Trophoblast cell (in vitro differentiated cells and primary cell): Measurements from ENCODE around the gene CDC42SE2.
"Not testable (repeated sequence)": the region's sequence is repeated elsewhere in the genome, so short reads cannot be mapped to it uniquely, and the experiment has no call there.

Experiments
- DNase-seq, 2 donors: peaks; one replicate each; pipeline ENCODE4 v3.0.0-alpha.2; 2016
- H2AFZ ChIP-seq: 2 replicates; pipeline ENCODE4 v1.6.1; 2013; ENCODE audit warnings: low read length, moderate library complexity, mild to moderate bottlenecking; ENCODE audit not compliant: insufficient read depth, poor library complexity
- H2AK5ac ChIP-seq: 2 replicates; pipeline ENCODE4 v1.6.1; 2013; ENCODE audit warnings: mild to moderate bottlenecking, low read length
- H2BK120ac ChIP-seq: 2 replicates; pipeline ENCODE4 v1.6.1; 2013; ENCODE audit warnings: low read length, mild to moderate bottlenecking, moderate library complexity; ENCODE audit not compliant: insufficient read depth, poor library complexity
- H2BK12ac ChIP-seq: 2 replicates; pipeline ENCODE4 v1.6.1; 2013; ENCODE audit warnings: mild to moderate bottlenecking, low read length, moderate library complexity
- H2BK5ac ChIP-seq: 2 replicates; pipeline ENCODE4 v1.6.1; 2013; ENCODE audit warnings: low read length, low read depth, moderate library complexity, mild to moderate bottlenecking; ENCODE audit not compliant: poor library complexity
- H3K14ac ChIP-seq: 2 replicates; pipeline ENCODE4 v1.6.1; 2013; ENCODE audit warnings: mild to moderate bottlenecking, low read length
- H3K18ac ChIP-seq: 2 replicates; pipeline ENCODE4 v1.6.1; 2013; ENCODE audit warnings: mild to moderate bottlenecking, low read length
- H3K23ac ChIP-seq: 2 replicates; pipeline ENCODE4 v1.6.1; 2013; ENCODE audit warnings: low read length
- H3K27ac ChIP-seq: 2 replicates; pipeline ENCODE4 v1.5.1; 2013; ENCODE audit warnings: low read depth, mild to moderate bottlenecking, inconsistent platforms, low read length, moderate library complexity
- H3K27me3 ChIP-seq: 2 replicates; pipeline ENCODE4 v1.6.1; 2013; ENCODE audit warnings: inconsistent platforms, mild to moderate bottlenecking, low read length, moderate library complexity; ENCODE audit not compliant: insufficient read depth
- H3K36me3 ChIP-seq, 2 experiments: 1 replicate in 1 of 2; 2 replicates in 1 of 2; pipeline ENCODE4 v1.6.1; 2013; ENCODE audit warnings: low read length in 2 of 2, mild to moderate bottlenecking in 2 of 2, moderate library complexity in 1 of 2; ENCODE audit not compliant: insufficient read depth in 2 of 2, control insufficient read depth in 1 of 2
- H3K4ac ChIP-seq: 2 replicates; pipeline ENCODE4 v1.6.1; 2013; ENCODE audit warnings: low read depth, mild to moderate bottlenecking, low read length, moderate library complexity
- H3K4me1 ChIP-seq, 2 experiments: 1 replicate in 1 of 2; 2 replicates in 1 of 2; pipeline ENCODE4 v1.6.1; 2013; ENCODE audit warnings: low read length in 2 of 2, mild to moderate bottlenecking in 2 of 2, moderate library complexity in 1 of 2; ENCODE audit not compliant: insufficient read depth in 2 of 2, control insufficient read depth in 1 of 2
- H3K4me2 ChIP-seq: 2 replicates; pipeline ENCODE4 v1.6.1; 2013; ENCODE audit warnings: inconsistent platforms, mild to moderate bottlenecking, low read length, moderate library complexity
- H3K4me3 ChIP-seq: 2 replicates; pipeline ENCODE4 v1.5.1; 2013; ENCODE audit warnings: mild to moderate bottlenecking, low read depth, low read length, inconsistent platforms
- H3K79me1 ChIP-seq: one replicate; pipeline ENCODE4 v1.6.1; 2013; ENCODE audit warnings: low read length
- H3K79me2 ChIP-seq: 2 replicates; pipeline ENCODE4 v1.6.1; 2013; ENCODE audit warnings: low read length, mild to moderate bottlenecking; ENCODE audit not compliant: control insufficient read depth, insufficient read depth, poor library complexity
- H3K9ac ChIP-seq: 2 replicates; pipeline ENCODE4 v1.6.1; 2013; ENCODE audit warnings: mild to moderate bottlenecking, low read length
- H3K9me3 ChIP-seq: 2 replicates; pipeline ENCODE4 v1.6.1; 2013; ENCODE audit warnings: low read depth, mild to moderate bottlenecking, control low read depth, inconsistent platforms, low read length; ENCODE audit not compliant: insufficient read depth
- H4K12ac ChIP-seq: 2 replicates; pipeline ENCODE4 v1.6.1; 2013; ENCODE audit warnings: low read depth, mild to moderate bottlenecking, low read length, moderate library complexity
- H4K8ac ChIP-seq: 2 replicates; pipeline ENCODE4 v1.6.1; 2013; ENCODE audit warnings: low read depth, mild to moderate bottlenecking, low read length, moderate library complexity
- H4K91ac ChIP-seq: one replicate; pipeline ENCODE4 v1.6.1; 2013; ENCODE audit warnings: low read depth, mild to moderate bottlenecking, low read length, moderate library complexity
- WGBS: extraction: QIAGEN DNeasy Blood & Tissue Kit; methylation state at CpG from one replicate; pipeline ENCODE4 v1.1.7; 2013; ENCODE audit warnings: missing lambda C conversion rate; ENCODE audit not compliant: insufficient read length, insufficient coverage; ENCODE audit errors: extremely low coverage; 5-methylcytosine and 5-hydroxymethylcytosine counted together

The CDC42SE2 gene

DNA sequence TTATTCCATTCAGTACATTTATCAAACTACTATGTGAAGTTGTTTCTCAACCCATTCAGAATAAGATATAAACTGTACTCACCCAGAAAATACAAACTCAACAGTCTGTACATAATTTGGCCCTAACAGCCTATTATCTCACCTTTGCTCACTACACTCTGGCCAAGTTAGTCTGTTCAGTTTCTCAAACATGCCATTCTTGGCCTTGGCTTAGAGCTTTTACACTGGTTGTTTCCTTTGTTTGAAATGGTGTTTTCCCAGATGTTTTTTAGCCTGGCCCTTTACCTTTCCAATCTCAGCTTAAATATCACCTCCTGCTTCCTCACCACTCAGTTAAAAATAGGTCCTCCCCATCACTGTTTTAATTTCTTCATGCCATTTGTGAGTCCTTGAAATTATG is 13.6 kb downstream of the CDC42SE2 start:
- H2BK5ac ChIP-seq: no peak overlapping the region
- H4K12ac ChIP-seq: no peak overlapping the region
- no peak for DNase-seq
- H2BK120ac ChIP-seq: no peak overlapping the region
- H3K23ac ChIP-seq: no peak overlapping the region
- H2AFZ ChIP-seq: no peak overlapping the region
- H3K4me3 ChIP-seq: no peak overlapping the region
- H3K27me3 ChIP-seq: no peaks in the 10 kb centered on the region
- H3K4me1 ChIP-seq: peaks cover 3% of the 10 kb centered on the region in 2 experiments
- H3K36me3 ChIP-seq: no peaks in the 10 kb centered on the region
- no peak overlapping the region for H4K91ac ChIP-seq
- H2AK5ac ChIP-seq: no peak overlapping the region
- H3K4ac ChIP-seq: no peak overlapping the region
- H3K9me3 ChIP-seq: no peaks in the 10 kb centered on the region
- no peak overlapping the region for H3K27ac ChIP-seq
- H3K4me2 ChIP-seq: no peak overlapping the region
- no peak overlapping the region for H2BK12ac ChIP-seq
- no peaks in the 10 kb centered on the region for H3K79me1 ChIP-seq
- H3K9ac ChIP-seq: no peak overlapping the region
- no peak overlapping the region for H3K18ac ChIP-seq
- H3K14ac ChIP-seq: no peak overlapping the region
- no peak overlapping the region for H4K8ac ChIP-seq
- H3K79me2 ChIP-seq: peaks cover 2% of the 10 kb centered on the region

DNA sequence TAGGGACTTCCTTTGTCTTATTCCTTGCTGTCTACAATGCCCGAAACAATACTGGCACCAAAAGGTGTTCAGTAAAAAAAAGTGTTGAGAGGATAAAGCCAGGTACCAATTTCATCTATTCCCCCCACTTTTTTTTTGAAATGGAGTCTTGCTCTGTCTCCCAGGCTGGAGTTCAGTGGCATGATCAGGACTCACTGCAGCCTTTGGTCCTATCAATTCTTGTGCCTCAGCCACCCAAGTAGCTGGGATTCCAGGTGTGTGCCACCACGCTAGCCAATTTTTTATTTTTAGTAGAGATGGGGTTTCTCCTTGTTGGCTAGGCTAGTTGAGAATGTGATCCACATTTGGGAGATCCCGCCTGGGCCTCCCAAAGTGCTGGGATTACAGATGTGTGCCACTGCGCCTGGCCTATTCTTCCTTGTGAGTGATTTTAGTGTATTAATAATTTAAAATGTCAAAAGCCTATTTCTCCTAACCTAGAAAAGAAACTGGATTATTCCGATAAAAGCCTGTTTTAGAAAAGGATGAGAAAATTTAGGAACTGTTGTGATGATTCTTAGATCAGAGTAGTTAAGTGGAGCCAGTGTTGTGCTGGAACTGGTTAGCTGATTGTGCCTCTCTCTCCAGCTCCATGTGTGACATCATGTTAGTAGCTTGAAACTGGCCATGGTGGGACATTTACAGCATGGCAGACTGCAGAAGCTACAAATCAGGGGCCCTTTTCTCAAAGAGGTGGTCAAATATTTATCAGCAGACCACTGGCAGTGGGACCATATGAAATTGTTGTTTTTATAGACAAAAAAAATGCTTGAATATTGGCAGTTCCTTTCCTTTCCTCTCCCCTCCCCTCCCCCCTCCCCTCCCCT is 14.3 kb downstream of the CDC42SE2 start:
- Histone ChIP-seq H4K12ac (no peak overlapping the region), H3K9ac (no peak overlapping the region), H4K91ac (no peak overlapping the region), H3K14ac (no peak overlapping the region), H2BK12ac (no peak overlapping the region), H2BK5ac (no peak overlapping the region), H3K4me1 (peaks cover 3% of the 10 kb centered on the region in 2 experiments), H2AFZ (no peak overlapping the region), H3K27ac (no peak overlapping the region), H2BK120ac (no peak overlapping the region), H3K79me1 (no peaks in the 10 kb centered on the region), H3K79me2 (peaks cover 2% of the 10 kb centered on the region), H2AK5ac (no peak overlapping the region), H3K4me2 (no peak overlapping the region), H3K36me3 (no peaks in the 10 kb centered on the region), H3K27me3 (no peaks in the 10 kb centered on the region), H4K8ac (no peak overlapping the region), H3K4me3 (no peak overlapping the region), H3K23ac (no peak overlapping the region), H3K4ac (no peak overlapping the region), H3K18ac (no peak overlapping the region), H3K9me3 (no peaks in the 10 kb centered on the region)
- DNase-seq: peak in 1 of 2 donors; percentile 57
- no CpG with 5 or more reads among the region's 5 CpGs for WGBS

DNA sequence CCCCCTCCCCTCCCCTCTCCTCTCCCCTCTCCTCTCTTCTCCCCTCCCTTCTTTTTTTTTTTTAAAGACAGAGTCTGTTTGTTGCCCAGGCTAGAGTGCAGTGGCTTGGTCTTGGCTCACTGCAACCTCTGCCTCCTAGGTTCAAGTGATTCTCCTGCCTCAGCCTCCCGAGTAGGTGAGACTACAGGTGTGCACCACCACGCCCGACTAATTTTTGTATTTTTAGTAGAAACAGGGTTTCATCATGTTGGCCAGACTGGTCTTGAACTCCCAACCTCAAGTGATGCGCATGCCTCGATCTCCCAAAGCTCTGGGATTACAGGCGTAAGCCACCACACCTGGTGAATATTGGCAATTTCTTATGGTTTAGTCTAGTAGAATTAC is 14.9 kb downstream of the CDC42SE2 start:
- not testable (repeated sequence) for DNase-seq, H4K12ac ChIP-seq, H2BK5ac ChIP-seq, H3K79me2 ChIP-seq, H3K9me3 ChIP-seq, H3K4me2 ChIP-seq, H4K8ac ChIP-seq, H3K27me3 ChIP-seq, H3K14ac ChIP-seq, H2AFZ ChIP-seq, H3K27ac ChIP-seq, H3K36me3 ChIP-seq, H3K23ac ChIP-seq, H4K91ac ChIP-seq, H3K4me3 ChIP-seq, H2BK12ac ChIP-seq, H3K79me1 ChIP-seq, H3K18ac ChIP-seq, H2AK5ac ChIP-seq, H2BK120ac ChIP-seq, H3K9ac ChIP-seq, H3K4me1 ChIP-seq
- H3K4ac ChIP-seq: peak overlapping the region; percentile 69
- WGBS: no CpG with 5 or more reads among the region's 6 CpGs

DNA sequence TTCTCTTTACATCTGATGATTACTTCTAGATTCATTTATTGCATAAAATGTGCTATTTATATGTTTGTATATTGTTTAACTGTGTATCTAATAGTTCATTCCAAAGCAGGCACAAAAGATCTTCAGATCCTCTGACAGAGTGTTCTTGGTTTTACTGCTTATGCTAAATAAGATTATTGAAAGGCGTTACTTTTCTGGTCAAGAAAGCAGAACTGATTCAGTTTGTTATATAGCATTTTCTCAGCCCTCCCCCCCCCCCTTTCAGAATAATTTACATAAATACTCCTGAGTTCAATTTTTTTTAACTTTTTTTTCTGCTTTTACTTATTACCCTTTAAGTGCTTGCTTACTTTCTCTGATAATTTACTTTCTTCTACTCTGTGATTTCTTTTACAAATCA is 15.4 kb downstream of the CDC42SE2 start:
- Histone ChIP-seq H3K9me3 (no peaks in the 10 kb centered on the region), H2AK5ac (no peak overlapping the region), H2BK120ac (no peak overlapping the region), H2BK5ac (no peak overlapping the region), H4K91ac (no peak overlapping the region), H4K12ac (no peak overlapping the region), H2AFZ (no peak overlapping the region), H3K27me3 (no peaks in the 10 kb centered on the region), H3K79me1 (no peaks in the 10 kb centered on the region), H3K14ac (no peak overlapping the region), H3K36me3 (no peaks in the 10 kb centered on the region), H3K23ac (no peak overlapping the region), H3K4me3 (no peak overlapping the region), H3K79me2 (peaks cover 2% of the 10 kb centered on the region), H3K4me2 (no peak overlapping the region), H3K9ac (no peak overlapping the region), H3K4ac (no peak overlapping the region), H3K4me1 (peaks cover 3% of the 10 kb centered on the region in 2 experiments), H3K18ac (no peak overlapping the region), H4K8ac (no peak overlapping the region), H2BK12ac (no peak overlapping the region), H3K27ac (no peak overlapping the region)
- DNase-seq: no peak
- WGBS: no CpG with 5 or more reads among the region's 1 CpG
